Transverse colon (tissue), 4 donors: Measurements from ENCODE around the gene LCE5A.

ENCODE experiments used
- CTCF ChIP-seq, 5 experiments: fragments of 200-600 bp in 3 of 5; fragments of 450-650 bp in 2 of 5; sonication (generic) in 3 of 5; IDR thresholded peaks; 1 replicate in 2 of 5; 2 replicates in 3 of 5; pipeline ENCODE4 v1.5.1; 2016 to 2017; ENCODE audit warnings: antibody characterized with exemption in 5 of 5, inconsistent platforms in 3 of 5, mild to moderate bottlenecking in 2 of 5, moderate library complexity in 1 of 5
- EP300 ChIP-seq: sonication (generic); formaldehyde crosslinking; IDR thresholded peaks from one replicate; pipeline ENCODE4 v1.6.1; 2017; ENCODE audit warnings: antibody characterized with exemption, low read depth
- POLR2A ChIP-seq: fragments of 450-650 bp; IDR thresholded peaks from one replicate; pipeline ENCODE4 v1.6.1; 2016; ENCODE audit warnings: antibody characterized with exemption, mild to moderate bottlenecking, moderate library complexity
- POLR2AphosphoS5 ChIP-seq, 3 donors: sonication (generic); formaldehyde crosslinking; IDR thresholded peaks; one replicate each; pipeline ENCODE4 v1.6.1; 2016; ENCODE audit warnings: antibody characterized with exemption in 3 of 3

- TF ChIP-seq CTCF (IDR thresholded peaks at IDR 0.05): no peak
- TF ChIP-seq POLR2A: no peak
- TF ChIP-seq EP300: no peak
- no peak for TF ChIP-seq POLR2AphosphoS5 (IDR thresholded peaks at IDR 0.05)
Measured at GRCh38 chr1:152514715-152515433, 4.3 kb downstream of the LCE5A start.
